HL-60/S4 treated with phorbol 12-myristate 13-acetate at 8.2 ng/mL for 4 days and 3 days (cell line): ENCODE measurements around the gene TEX38.

ENCODE experiments used
- in situ Hi-C: fragments of 300-500 bp; cut with MboI; formaldehyde crosslinking; loops from 2 replicates; pipeline ENCODE4 v1.15.0; 2022; ENCODE audit warnings: low sequenced_read_pairs

TEX38 gene

DNA sequence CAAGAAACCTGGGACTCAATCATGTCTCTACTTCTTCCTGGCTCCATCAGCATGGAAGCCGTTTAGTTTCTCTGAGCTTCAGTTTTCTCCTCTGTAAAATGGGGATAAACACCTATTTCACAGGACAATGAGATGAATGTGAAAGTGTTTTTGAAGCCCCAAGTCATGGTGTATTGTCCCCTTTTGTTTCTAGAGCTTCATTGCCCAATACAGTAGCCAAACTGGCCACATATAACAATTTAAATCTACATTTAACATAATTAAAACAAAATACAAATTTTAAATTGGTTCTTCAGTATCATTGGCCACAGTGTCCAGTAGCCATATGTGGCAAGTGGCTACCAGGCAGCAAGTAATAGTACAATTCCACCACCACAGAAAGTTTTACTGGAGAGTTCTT is 49.5 kb downstream of the TEX38 start:
- in situ Hi-C loops: no loop called here

DNA sequence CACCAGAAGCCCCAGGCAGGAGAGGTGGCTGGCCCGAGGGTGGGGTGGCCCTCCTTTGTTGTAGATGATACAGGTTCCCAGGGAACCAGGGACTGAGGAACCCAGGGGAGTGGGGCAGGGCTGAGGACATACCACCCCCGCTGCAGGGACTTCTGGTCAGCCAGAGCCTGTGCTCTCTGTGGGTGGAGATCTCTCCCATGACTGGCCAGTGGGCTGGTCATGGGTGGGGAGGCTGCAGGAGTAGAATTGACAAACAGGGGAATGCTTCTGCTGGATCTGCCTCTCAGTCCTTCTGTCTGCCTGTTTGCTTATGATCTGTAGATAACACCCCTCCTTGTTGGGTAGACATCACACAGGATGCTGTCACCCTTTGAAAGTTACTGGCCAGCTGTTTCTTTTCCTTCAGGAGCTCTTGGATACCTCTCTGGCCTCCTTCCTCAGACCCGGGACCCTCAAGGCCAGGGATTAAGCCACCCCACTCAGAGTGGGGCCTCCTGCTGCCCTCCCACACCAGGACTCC is 50.1 kb downstream of the TEX38 start:
- in situ Hi-C loops: no loop called here
